Neuron (in vitro differentiated cells): ENCODE measurements around the gene ABCE1.

Experiments
- H2AFZ ChIP-seq: one replicate; pipeline ENCODE4 v1.6.1; 2013; ENCODE audit warnings: low read depth, mild to moderate bottlenecking, inconsistent platforms, low read length, moderate library complexity
- H3K27me3 ChIP-seq: one replicate; pipeline ENCODE4 v1.6.1; 2013; ENCODE audit warnings: low read length; ENCODE audit not compliant: insufficient read depth
- H3K36me3 ChIP-seq: one replicate; pipeline ENCODE4 v1.6.1; 2013; ENCODE audit warnings: low read length; ENCODE audit not compliant: insufficient read depth
- H3K4me1 ChIP-seq: one replicate; pipeline ENCODE4 v1.6.1; 2013; ENCODE audit warnings: low read length; ENCODE audit not compliant: insufficient read depth
- H3K4me3 ChIP-seq: 2 replicates; pipeline ENCODE4 v1.5.1; 2013; ENCODE audit warnings: mild to moderate bottlenecking, low read length, moderate library complexity
- H3K9me3 ChIP-seq: one replicate; pipeline ENCODE4 v1.6.1; 2013; ENCODE audit warnings: low read length

The ABCE1 gene

GRCh38 chr4:145097821-145098674, at the start of gene ABCE1, which contains the start of gene ANAPC10:
TSS of gene ABCE1 (plus strand) at chr4:145098311. CDS start at chr4:145104413, 6,102 bp downstream.
TSS of gene ANAPC10 (minus strand) at chr4:145098196. CDS start at chr4:145096099, 2,097 bp downstream.
- Histone ChIP-seq H3K36me3 (peaks cover 28% of the 10 kb centered on the region), H3K27me3 (no peaks in the 10 kb centered on the region), H2AFZ (peak within 1 kb of the TSS; percentile 33), H3K4me1 (peaks cover 19% of the 10 kb centered on the region), H3K9me3 (peaks cover 10% of the 10 kb centered on the region), H3K4me3 (peak within 1 kb of the TSS; percentile 79)

DNA sequence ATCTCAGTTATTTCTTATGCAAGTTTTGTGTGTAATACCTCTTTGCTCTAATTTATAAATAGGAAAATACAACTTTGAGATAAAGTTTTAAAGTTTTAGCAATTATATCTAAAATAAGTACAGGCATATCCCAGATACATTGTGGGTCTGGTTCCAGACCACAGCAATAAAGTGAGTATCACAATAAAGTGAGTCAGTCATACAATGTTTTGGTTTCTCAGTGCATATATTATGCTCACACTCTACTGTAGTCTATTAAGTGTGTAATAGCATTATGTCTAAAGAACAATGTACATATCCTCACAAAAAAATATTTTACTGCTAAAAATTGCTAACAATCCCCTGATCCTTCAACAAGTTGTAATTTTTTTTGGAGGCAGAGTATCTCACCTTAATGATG, 49.3 kb upstream of the ABCE1 start:
- Histone ChIP-seq H2AFZ (no peak overlapping the region), H3K4me1 (peaks cover 8% of the 10 kb centered on the region), H3K27me3 (no peaks in the 10 kb centered on the region), H3K4me3 (no peak overlapping the region), H3K9me3 (peaks cover 8% of the 10 kb centered on the region), H3K36me3 (peaks cover 2% of the 10 kb centered on the region)

DNA sequence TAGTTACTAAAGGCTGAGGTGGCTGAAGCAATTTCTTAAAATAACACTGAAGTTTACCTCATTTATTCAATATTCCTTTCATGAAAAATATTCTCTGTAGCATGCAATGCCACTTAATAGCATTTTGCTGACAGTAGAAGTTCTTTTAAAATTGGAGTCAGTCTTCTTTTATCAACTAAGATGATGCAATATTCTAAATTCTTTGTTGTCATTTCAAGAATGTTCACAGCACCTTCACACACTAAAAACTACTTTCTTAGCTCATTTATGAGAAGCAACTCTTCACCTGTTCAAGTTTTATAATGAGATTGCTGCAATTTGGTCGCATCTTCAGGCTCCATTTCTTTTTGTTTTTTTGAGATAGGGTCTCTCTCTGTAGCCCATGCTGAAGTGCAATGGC, 48.9 kb upstream of the ABCE1 start:
- Histone ChIP-seq H3K4me1 (peaks cover 4% of the 10 kb centered on the region), H3K36me3 (peaks cover 2% of the 10 kb centered on the region), H2AFZ (no peak overlapping the region)

GRCh38 chr4:145055533-145056257, 42.4 kb upstream of the ABCE1 start:
- no peaks in the 10 kb centered on the region for H3K9me3 ChIP-seq
- H3K4me3 ChIP-seq, result no peak overlapping the region
- peaks cover 2% of the 10 kb centered on the region for H3K4me1 ChIP-seq
- no peak overlapping the region for H2AFZ ChIP-seq
- no peaks in the 10 kb centered on the region for H3K36me3 ChIP-seq
- H3K27me3 ChIP-seq, result no peaks in the 10 kb centered on the region

More for the DNA sequence above, 48.9 kb upstream of the ABCE1 start:
- Histone ChIP-seq H3K27me3 (no peaks in the 10 kb centered on the region), H3K4me3 (no peak overlapping the region), H3K9me3 (peaks cover 8% of the 10 kb centered on the region)

- Histone ChIP-seq H3K4me1 (peaks cover 2% of the 10 kb centered on the region), H3K9me3 (no peaks in the 10 kb centered on the region), H3K27me3 (no peaks in the 10 kb centered on the region), H3K36me3 (no peaks in the 10 kb centered on the region), H3K4me3 (no peak overlapping the region), H2AFZ (no peak overlapping the region)
Observed at GRCh38 chr4:145056325-145057130, 41.6 kb upstream of the ABCE1 start.

- Histone ChIP-seq H3K4me3 (no peak overlapping the region), H2AFZ (no peak overlapping the region), H3K36me3 (peaks cover 6% of the 10 kb centered on the region), H3K9me3 (no peaks in the 10 kb centered on the region), H3K27me3 (no peaks in the 10 kb centered on the region), H3K4me1 (peaks cover 2% of the 10 kb centered on the region)
Observed at GRCh38 chr4:145058256-145058655, 39.9 kb upstream of the ABCE1 start.

DNA sequence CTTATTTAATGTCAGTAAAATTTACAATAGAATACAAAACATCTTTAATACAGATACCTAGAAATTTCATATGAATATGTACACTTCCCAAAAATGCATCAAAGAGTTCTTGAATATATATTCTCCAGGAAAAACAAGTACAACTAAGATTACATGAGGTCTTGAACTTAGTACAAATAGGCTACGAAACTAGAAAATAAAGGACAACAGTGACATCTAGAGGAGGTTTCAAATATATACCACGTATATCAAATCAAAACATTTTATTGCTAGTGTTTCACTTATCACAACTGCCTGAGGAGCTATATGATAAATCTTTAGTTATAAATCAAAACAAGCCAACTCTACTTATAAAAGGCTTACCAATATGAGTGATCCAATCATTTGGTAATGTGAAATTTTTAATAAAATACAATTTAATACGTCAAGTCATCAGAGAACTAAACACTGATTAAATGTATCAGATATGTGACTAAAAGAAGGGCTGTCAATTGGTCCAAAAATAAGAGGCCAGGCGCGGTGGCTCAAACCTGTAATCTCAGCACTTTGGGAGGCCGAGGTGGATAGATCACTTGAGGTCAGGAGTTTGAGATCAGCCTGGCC, 36.7 kb upstream of the ABCE1 start:
- peaks cover 6% of the 10 kb centered on the region for H3K36me3 ChIP-seq
- no peak overlapping the region for H2AFZ ChIP-seq
- H3K4me3 ChIP-seq, result no peak overlapping the region
- H3K27me3 ChIP-seq, result no peaks in the 10 kb centered on the region
- H3K4me1 ChIP-seq, result peaks cover 14% of the 10 kb centered on the region
- no peaks in the 10 kb centered on the region for H3K9me3 ChIP-seq

DNA sequence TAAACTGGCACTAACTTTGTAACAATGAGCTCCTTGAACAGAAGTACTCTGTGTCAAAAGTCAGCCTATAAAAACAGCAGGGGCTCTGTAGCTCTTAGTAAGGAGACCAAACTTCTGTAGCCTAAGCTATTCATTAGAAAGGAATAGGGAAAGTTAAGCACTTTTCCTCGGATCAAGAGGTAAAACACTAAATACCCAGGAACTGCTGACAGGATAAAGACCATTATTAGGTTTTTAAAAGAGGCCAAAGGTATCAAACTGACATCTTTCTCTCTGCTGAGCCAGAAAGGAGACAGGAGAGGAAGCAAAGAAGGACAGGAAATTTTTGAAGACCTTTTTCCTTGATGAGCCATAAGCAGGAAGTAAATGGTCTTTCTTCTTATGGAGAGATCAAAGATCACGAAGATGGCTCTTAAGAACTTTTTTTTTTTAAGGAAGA, 32.0 kb upstream of the ABCE1 start:
- Histone ChIP-seq H3K4me3 (no peak overlapping the region), H3K36me3 (peaks cover 6% of the 10 kb centered on the region), H2AFZ (no peak overlapping the region), H3K27me3 (no peaks in the 10 kb centered on the region), H3K4me1 (peaks cover 16% of the 10 kb centered on the region), H3K9me3 (peaks cover 2% of the 10 kb centered on the region)

DNA sequence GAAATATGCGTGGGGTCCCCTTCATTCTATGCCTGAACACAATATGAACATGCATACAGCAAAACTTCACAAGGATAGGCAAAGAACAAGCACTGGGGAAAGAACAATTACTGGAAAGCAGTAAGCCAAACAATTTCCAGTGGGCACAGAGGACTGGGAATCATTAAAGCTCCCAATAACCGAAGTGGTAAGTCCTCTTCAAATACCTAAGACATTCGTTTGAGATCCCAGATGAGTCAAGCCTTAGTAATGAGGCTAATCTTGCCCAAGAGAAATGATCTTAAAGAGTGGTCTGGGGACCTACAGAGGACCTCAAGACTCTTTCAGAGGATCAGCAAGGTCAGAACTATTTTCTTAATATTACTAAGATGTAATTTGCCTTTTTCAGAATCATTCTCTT, 28.8 kb upstream of the ABCE1 start:
- peaks cover 16% of the 10 kb centered on the region for H3K4me1 ChIP-seq
- H2AFZ ChIP-seq, result no peak overlapping the region
- H3K9me3 ChIP-seq, result peaks cover 2% of the 10 kb centered on the region

GRCh38 chr4:145071560-145071959, 26.6 kb upstream of the ABCE1 start:
- peaks cover 3% of the 10 kb centered on the region for H3K4me1 ChIP-seq
- peaks cover 6% of the 10 kb centered on the region for H3K36me3 ChIP-seq
- H3K27me3 ChIP-seq, result no peaks in the 10 kb centered on the region
- no peak overlapping the region for H2AFZ ChIP-seq
- no peak overlapping the region for H3K4me3 ChIP-seq
- peaks cover 2% of the 10 kb centered on the region for H3K9me3 ChIP-seq

More for the DNA sequence above, 28.8 kb upstream of the ABCE1 start:
- no peak overlapping the region for H3K4me3 ChIP-seq
- H3K27me3 ChIP-seq, result no peaks in the 10 kb centered on the region
- no peaks in the 10 kb centered on the region for H3K36me3 ChIP-seq

DNA sequence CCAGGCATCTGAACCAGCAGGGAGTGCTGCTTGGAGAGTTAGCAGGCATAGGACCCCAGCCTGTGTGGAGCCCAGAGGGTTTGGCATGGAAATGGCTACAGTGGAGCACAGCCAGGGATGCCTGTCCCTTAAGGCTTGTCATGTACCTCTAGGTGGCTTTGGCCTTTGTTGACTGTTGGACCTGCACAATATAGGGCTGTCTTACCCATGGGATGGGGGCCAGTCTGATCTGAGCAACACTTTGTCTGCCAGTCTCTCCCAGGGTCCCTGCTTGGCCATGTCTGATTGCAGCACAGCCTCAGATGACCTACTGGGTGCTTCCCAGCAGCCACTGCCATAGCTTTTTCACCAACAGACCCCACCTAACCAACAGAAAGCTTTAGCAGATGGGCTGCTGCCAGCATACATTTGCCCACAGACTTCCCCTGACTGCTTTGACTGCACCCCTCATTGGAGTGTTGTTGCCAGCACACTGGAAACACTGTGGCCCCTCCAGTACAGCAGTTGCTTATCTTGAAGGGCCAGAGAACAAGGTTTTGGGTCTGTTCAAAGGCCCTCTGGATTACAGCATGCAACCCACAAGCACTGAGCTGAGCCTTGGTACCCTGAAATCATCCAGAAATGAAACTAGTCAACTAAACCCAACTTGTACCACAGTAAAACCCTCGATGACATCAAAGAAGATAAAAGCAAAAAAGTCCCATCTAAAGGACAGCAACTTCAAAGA, 22.2 kb upstream of the ABCE1 start:
- H3K36me3 ChIP-seq, result peaks cover 23% of the 10 kb centered on the region
- H3K27me3 ChIP-seq, result no peaks in the 10 kb centered on the region
- H3K4me3 ChIP-seq, result no peak overlapping the region
- H3K9me3 ChIP-seq, result peaks cover 14% of the 10 kb centered on the region
- H3K4me1 ChIP-seq, result no peaks in the 10 kb centered on the region
- no peak overlapping the region for H2AFZ ChIP-seq

DNA sequence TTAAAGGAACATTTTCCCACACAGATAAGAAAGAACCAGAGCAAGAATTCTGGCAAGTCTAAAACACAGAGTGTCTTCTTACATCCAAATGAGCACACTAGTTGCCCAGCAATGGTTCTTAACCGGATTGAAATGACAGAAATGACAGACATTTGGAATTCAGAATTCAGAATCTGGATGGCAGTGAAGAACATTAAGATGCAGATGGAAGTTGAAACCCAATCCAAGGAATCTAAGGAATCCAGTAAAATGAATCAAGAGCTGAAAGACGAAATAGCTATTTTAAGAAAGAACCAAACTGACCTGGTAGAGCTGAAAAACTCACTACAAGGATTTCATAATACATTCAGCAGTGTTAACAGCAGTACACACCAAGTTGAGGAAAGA, 21.6 kb upstream of the ABCE1 start:
- H3K27me3 ChIP-seq, result no peaks in the 10 kb centered on the region
- peaks cover 23% of the 10 kb centered on the region for H3K36me3 ChIP-seq
- no peaks in the 10 kb centered on the region for H3K4me1 ChIP-seq
- no peak overlapping the region for H2AFZ ChIP-seq
- no peak overlapping the region for H3K4me3 ChIP-seq
- peaks cover 14% of the 10 kb centered on the region for H3K9me3 ChIP-seq
